ENCODE results near the gene NFIC.
"Not testable (repeated sequence)": the region's sequence is repeated elsewhere in the genome, so short reads cannot be mapped to it uniquely, and the experiment has no call there.

The NFIC gene

GRCh38 chr19:3345850-3346460 is 20.4 kb upstream of the NFIC start:
- peak overlapping the region; percentile 48 for H3K4me3 ChIP-seq
- no peak for DNase-seq (ENCODE audit: low spot score)
- H3K27ac ChIP-seq = peak overlapping the region; percentile 73 to 96

GRCh38 chr19:3346677-3347353 is 19.6 kb upstream of the NFIC start:
- DNase-seq (ENCODE audit: low spot score) = peak; percentile 93
- peak overlapping the region; percentile 73 to 96 for H3K27ac ChIP-seq
- no peak for TF ChIP-seq CTCF (IDR thresholded peaks at IDR 0.05)
- H3K4me3 ChIP-seq = peak overlapping the region; percentile 48

More at GRCh38 chr19:3345850-3346460, 20.4 kb upstream of the NFIC start:
- no peak for TF ChIP-seq CTCF (IDR thresholded peaks at IDR 0.05)

- no peak for TF ChIP-seq CTCF (IDR thresholded peaks at IDR 0.05)
- no peak overlapping the region for H3K4me3 ChIP-seq
- H3K27ac ChIP-seq = no peak overlapping the region
- no peak for DNase-seq (ENCODE audit: low spot score)
Measured at GRCh38 chr19:3348042-3348441, 18.3 kb upstream of the NFIC start.

DNA sequence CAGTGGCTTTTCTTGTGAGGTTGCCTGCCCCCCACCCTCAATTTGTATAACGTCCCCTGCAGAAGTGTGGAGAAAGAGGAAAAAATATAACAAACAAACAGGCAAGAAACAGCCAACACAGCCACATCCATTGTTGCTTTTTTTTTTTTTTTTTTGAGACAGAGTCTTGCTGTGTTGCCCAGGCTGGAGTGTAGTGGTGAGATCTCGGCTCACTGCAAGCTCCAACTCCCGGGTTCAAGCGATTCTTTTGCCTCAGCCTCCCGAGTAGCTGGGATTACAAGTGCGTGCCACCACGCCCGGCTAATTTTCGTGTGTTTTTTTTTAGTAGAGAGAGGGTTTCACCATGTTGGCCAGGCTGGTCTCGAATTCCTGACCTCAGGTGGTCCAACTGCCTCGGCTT is 17.9 kb upstream of the NFIC start:
- H3K4me3 ChIP-seq; DNase-seq (ENCODE audit: low spot score); H3K27ac ChIP-seq: not testable (repeated sequence)

GRCh38 chr19:3350014-3350663 is 16.2 kb upstream of the NFIC start:
- no peak overlapping the region for H3K27ac ChIP-seq
- no peak for TF ChIP-seq CTCF (IDR thresholded peaks at IDR 0.05)
- DNase-seq (ENCODE audit: low spot score) = no peak

DNA sequence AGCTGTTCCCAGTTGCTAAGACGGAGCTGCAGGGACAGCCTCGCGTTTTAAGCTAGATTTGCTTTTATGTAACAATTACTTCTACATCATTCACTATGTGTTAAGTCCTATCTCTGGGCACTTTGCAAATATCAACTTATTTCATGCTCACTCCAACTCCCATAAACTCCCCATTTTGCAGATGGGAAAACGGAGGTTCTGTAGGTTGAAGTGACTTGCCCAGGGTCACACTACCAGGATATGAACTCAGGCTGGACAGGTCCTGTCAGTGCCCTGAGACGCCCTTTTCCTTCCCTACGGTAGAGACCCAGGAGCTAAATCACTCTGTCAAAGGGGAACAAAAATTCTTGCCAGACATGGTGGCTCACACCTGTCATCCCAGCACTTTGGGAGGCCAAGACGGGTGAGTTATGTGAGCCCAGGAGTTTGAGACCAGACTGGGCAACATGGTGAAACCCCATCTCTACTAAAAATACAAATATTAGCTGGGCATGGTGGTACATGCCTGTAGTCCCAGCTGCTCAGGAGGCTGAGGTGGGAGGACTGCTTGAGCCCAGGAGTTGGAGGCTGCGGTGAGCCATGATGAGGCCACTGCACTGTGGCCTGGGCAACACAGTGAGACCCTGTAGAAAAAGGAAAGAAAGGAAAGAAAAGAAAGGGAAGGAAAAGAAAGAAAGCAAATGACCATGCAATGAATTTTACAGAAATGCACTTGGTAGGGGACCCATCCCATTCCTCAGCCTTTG is 14.5 kb upstream of the NFIC start:
- no peak overlapping the region for H3K27ac ChIP-seq
- DNase-seq (ENCODE audit: low spot score) = no peak
- H3K4me3 ChIP-seq = no peak overlapping the region
- TF ChIP-seq CTCF (IDR thresholded peaks at IDR 0.05) = no peak

More at GRCh38 chr19:3350014-3350663, 16.2 kb upstream of the NFIC start:
- H3K4me3 ChIP-seq = no peak overlapping the region

DNA sequence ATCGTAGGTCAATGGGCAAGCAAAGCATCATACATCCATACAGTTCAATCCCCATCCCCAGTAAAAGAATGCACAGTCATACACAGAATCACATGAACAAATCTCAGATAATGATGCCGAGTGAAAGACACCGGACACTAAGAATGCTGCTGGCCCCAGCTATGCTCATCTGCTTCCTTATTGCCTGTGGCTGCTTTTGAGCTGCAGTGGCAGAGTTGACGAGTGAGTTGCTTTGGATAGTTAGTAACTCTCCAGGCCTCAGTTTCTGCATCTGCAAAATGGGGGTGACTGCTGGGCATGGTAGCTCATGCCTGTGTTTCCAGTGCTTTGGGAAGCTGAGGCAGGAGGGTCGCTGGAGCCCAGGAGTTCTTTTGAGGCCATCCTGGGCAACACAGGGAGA is 12.9 kb upstream of the NFIC start:
- H3K27ac ChIP-seq = no peak overlapping the region
- DNase-seq (ENCODE audit: low spot score) = no peak
- no peak overlapping the region for H3K4me3 ChIP-seq
- no peak for TF ChIP-seq CTCF (IDR thresholded peaks at IDR 0.05)
